Fibroblast of pulmonary artery (primary cell): Measurements from ENCODE around the gene WNT3.
"Not testable (repeated sequence)": the region's sequence is repeated elsewhere in the genome, so short reads cannot be mapped to it uniquely, and the experiment has no call there.

ENCODE experiments used
- DNase-seq: peaks from one replicate; pipeline ENCODE4 v3.0.0-alpha.2; 2010; ENCODE audit warnings: low read depth
- H3K4me3 ChIP-seq: replicated peaks from 2 replicates; pipeline ENCODE4 v1.5.1; 2011; ENCODE audit warnings: low read depth, mild to moderate bottlenecking, control low read depth, low read length, moderate library complexity
- CTCF ChIP-seq: IDR thresholded peaks from 2 replicates; pipeline ENCODE4 v1.5.1; 2011; ENCODE audit warnings: mild to moderate bottlenecking, control low read depth, low read length, inconsistent platforms; ENCODE audit errors: missing control alignments

WNT3 gene

GRCh38 chr17:46770439-46770817 is 48.1 kb downstream of the WNT3 start:
- peak overlapping the region; percentile 37 for H3K4me3 ChIP-seq
- no peak for DNase-seq
- no peak for TF ChIP-seq CTCF

- DNase-seq, result no peak
- H3K4me3 ChIP-seq, result no peak overlapping the region
- TF ChIP-seq CTCF, result no peak
These were observed 48.7 kb downstream of the WNT3 start for GRCh38 chr17:46769531-46770438.

DNA sequence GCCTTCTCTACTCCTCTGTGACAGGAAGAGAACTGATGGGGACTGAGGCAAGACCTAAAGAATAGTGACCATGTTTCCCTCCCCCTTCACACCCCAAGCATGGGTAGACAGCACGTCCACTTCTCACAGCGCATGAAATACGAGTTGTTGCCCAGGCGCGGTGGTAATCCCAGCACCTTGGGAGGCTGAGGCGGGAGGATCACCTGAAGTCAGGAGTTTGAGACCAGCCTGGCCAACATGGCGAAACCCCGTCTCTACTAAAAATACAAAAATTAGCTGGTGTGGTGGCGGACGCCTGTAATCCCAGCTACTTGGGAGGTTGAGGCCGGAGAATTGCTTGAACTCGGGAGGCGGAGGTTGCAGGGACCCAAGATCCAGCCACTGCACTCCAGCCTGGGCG is 49.6 kb downstream of the WNT3 start:
- H3K4me3 ChIP-seq, DNase-seq: not testable (repeated sequence)

GRCh38 chr17:46768540-46768870 is 50.0 kb downstream of the WNT3 start:
- TF ChIP-seq CTCF, result no peak
- DNase-seq, result no peak
- no peak overlapping the region for H3K4me3 ChIP-seq

DNA sequence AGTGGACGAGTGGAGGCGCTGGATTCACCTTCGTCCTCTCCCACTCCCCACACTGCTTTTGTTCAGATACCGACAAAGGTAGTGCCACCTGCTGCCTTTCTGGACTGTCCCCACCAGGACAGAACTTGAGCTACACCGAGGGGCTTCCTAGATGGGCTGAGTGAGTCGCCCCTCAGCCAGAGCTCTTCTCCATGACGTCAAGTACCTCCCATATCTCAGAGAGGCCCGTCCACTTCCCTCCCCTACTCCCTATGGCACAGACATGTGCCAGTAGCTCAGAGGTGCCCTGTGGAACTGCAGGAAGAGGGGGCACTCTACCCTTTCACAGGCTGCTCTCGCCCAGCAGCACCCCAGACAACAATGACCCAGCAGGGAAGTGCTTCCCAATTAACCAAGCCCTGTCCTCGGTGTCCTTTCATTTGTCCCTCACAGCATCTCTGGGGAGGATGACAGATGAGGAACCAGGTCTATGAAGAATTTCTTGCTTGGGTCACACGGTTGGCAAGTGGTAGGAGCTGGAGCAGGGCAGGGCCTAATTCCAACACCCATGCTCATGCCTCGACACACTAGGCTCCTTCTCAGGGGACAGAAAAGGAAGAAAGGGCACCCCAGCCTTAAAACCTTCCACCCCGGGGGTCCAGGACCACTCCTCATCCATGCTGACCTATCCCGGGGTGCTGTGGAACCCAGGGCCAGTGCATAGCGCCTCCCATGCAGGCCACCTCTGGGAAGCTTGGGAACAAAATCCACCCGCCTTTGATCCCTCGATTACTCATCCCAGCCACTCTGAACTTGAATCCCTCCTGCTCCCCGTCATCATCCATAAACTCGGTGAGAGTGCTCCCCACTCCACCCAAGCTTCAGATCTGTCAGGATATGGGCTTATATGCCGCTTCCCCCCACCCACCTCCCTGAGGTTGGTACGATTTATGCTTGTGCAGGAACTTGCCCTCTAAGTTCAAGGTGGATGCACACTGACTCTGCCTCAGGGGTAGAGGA is 51.7 kb downstream of the WNT3 start:
- TF ChIP-seq CTCF, result no peak
- no peak for DNase-seq
- no peak overlapping the region for H3K4me3 ChIP-seq

DNA sequence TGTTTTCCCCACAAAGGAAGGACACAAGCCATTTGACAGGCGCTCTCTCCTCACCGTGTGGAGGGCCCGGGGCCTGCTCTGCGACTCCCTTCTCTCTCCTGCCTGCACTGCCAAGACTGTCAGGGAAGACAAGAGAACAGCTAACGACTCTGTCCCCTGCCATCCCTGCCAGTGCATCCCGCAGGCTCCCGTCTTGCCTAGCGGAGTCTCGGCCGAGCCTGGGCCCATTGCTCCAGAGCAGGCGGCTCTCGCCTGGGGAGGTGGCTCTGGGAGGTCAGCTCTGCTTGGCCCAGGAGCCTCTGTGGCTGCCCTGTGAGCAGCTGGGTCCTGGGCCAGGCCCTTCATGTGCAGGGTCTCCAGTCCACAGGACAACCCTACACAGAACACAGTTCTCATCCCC is 53.0 kb downstream of the WNT3 start:
- no peak overlapping the region for H3K4me3 ChIP-seq
- TF ChIP-seq CTCF, result no peak
- DNase-seq, result no peak

DNA sequence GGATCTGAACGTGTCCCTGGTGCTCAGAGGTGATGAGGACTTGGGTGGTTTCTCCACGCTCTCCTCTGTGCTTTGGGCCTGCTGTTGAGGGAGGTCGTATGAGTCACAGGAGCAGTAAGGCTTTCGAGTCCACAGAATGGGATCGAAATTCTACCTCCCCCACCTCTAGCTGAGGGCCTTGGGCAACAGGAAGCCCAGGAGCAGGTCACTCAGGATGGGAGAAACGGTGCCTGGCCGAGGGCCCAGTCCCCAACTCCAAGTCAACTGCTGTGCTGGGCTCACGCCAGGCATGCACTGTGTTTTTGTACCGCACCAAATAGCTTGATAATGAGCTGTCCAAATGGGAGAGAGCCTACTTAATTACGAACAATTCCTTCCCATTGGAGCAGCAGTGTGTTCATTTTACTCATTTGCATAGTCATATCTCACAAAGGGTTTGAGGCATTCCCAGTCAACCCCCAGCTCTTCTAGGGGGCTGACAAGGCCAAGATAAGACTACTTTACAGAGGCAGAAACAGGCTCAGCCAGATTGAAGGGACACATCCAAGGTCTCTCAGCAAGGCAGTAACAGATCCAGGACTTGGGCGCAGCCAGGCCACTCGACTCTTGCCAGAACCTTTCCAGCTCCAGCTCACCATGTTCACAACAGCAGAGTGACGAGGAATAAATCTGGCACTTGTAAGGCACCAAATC is 53.6 kb downstream of the WNT3 start:
- no peak overlapping the region for H3K4me3 ChIP-seq
- no peak for TF ChIP-seq CTCF
- peak; percentile 92 for DNase-seq
